Activated CD8-positive, alpha-beta memory T cell treated with anti-CD3 and anti-CD28 coated beads, Interleukin-2, amount 50 U/mL, for 24 hours (primary cell): Measurements from ENCODE around the gene ANXA2R.
"Not testable (repeated sequence)": the region's sequence is repeated elsewhere in the genome, so short reads cannot be mapped to it uniquely, and the experiment has no call there.

Experiments
- DNase-seq: peaks from one replicate; pipeline ENCODE4 v3.0.0-alpha.2; 2020; ENCODE audit errors: extremely low read depth

The ANXA2R gene

GRCh38 chr5:43060020-43060419, 19.9 kb upstream of the ANXA2R start:
- not testable (repeated sequence) for DNase-seq

DNA sequence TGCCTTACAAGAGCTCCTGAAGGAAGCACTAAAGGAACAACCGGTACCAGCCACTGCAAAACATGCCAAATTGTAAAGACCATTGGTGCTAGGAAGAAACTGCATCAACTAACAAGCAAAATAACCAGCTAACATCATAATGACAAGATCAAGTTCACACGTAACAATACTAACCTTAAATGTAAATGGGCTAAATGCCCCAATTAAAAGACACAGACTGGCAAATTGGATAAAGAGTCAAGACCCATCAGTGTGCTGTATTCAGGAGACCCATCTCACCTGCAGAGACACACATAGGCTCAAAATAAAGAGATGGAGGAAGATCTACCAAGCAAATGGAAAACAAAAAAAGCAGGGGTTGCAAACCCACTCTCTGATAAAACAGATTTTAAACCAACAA, 15.0 kb upstream of the ANXA2R start:
- not testable (repeated sequence) for DNase-seq

GRCh38 chr5:43051684-43052083, 11.6 kb upstream of the ANXA2R start:
- no peak for DNase-seq

DNA sequence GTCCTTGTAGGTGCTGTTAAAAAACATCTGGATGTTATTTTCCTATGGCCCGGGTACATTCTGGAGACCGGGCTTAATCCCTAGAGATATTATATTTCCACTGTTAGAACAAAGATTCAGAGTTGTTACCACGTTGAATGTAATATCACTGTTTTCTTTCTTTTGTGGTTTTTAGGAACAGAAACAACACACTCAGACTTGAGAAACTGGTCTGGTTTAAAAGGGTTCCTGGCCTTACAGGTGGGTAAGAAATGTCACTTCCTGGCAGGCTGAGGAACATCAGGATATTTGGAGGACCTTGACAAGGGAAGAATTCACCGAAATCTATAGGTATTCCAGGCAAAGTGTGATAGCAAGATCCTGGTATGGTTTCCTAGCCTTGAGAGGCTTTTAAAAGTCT, 10.3 kb upstream of the ANXA2R start:
- no peak for DNase-seq

DNA sequence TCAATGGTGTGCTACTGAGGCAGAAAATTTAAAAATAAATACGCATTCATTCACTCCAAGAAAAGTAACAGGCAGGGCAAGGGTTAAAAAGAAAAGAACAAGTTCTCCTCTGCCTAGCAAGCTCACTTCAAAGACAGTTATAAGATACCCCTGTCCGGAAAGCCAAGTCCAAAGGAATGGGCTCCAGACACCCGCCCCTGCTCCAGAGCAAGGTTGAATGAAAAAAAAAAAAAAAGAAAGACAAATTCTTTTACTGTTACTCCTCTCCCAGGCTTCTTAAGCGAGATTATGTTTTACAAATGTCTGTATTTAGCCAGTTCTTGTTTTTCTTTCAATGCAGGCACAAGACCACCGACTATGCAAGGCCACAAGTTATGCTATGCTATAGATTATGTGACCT, 9.1 kb upstream of the ANXA2R start:
- DNase-seq, result no peak

DNA sequence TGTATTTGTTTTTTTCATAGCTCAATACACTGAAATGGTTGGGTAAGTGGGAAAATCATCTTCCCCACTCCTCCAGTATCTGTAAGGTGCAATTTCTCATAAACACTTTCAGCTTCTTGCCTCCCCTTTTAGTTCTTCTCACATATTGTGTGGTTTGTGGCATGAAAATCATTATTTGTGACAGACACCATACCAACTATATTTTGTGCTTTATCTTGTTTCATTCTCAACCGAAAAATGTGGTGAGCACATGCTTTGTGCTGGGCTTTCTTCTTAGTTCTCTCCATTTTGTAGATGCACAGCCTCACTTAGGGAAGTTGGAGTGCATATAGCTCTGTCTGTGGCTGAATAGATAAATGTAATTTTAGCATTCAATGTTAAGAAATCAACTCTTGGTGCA, 6.4 kb upstream of the ANXA2R start:
- DNase-seq, result no peak

GRCh38 chr5:43045236-43045635, 5.1 kb upstream of the ANXA2R start:
- no peak for DNase-seq

- DNase-seq, result no peak
Measured at GRCh38 chr5:43044181-43044914, 4.2 kb upstream of the ANXA2R start.

DNA sequence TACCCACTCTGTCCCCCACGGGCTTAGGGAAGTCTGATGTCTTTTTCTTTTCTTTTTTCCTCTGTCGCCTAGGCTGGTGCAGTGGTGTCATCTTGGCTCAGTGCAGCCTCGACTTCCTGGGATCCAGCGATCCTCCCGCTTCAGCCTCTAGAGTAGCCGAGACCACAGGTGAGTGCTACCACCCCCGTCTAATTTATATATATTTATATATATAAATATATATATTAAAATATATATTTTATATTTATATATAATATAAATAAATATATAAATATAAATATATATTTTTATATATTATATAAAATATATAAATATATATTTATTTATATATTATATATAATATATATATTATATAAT, 3.3 kb upstream of the ANXA2R start:
- DNase-seq, result no peak

GRCh38 chr5:43042626-43043399, 2.7 kb upstream of the ANXA2R start:
- DNase-seq, result no peak

GRCh38 chr5:43042176-43042625, 2.1 kb upstream of the ANXA2R start:
- DNase-seq, result no peak

DNA sequence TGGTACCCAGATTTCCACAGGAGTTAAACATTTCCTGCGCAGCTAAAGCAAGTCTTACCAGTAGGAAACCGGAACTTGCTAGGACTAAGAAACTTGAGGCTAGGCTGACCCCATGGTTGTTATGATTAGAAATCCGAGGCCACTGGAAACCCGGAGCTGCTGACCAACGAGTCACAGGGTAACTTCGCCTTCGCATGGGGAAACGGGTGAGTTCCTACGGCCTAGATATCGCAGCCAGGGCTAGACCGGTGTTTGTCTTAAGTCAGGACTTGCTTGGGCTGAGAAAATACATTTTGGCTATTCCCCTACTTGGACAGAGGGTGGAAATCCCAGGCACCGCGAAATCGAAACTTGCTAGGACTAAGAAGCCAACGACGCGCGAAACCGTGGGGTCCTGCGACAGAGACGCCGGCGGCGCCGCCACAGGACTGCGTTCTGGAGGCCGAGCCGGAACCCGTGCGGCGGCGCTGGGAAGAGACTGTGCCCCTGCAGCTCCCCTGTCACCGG, 1.6 kb upstream of the ANXA2R start:
- DNase-seq, result no peak

- no peak for DNase-seq
Measured at GRCh38 chr5:43041110-43041668, 1.1 kb upstream of the ANXA2R start.

DNA sequence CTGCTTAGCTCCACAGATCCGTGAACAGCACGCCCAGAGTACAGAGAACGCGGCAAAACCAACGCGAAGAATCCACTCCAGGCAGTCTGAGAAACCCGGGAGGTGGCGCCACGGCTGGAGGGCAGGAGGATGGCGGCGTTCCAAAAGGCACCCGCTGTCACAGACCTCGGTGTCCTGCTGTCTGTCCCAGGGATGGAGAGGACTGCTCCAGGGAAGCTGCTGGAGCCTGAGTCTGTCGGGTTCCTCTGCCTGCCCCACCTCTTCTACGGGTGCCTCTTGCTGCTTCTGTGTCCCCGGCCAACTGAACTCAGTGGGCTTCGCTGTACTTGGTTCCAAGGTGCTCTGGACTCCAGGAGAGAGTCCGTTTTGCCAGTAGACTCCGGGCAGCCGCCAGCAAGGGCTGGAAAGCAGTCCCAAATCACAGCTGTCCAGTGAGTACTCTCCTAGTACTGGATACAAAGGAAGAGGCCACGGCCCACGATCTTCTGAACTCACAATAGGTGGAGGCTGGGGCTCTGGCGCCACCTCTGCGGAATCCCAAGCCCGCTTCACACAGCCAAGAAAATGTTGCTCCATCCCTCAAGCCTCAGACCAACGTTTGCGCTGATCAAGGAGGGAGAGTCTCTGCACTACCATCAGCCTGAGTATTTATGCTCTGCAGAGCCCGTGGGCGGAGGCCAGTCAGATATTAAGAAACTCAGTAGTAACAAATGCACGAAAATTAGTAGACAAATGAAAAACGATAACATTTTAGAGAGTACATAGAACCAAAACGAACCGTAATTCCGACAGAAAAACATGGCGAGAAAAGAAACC, 440 bp downstream of the ANXA2R start:
- no peak for DNase-seq

GRCh38 chr5:43039152-43039470, 1.0 kb downstream of the ANXA2R start:
- no peak for DNase-seq

GRCh38 chr5:43038496-43038989, 1.6 kb downstream of the ANXA2R start:
- no peak for DNase-seq

DNA sequence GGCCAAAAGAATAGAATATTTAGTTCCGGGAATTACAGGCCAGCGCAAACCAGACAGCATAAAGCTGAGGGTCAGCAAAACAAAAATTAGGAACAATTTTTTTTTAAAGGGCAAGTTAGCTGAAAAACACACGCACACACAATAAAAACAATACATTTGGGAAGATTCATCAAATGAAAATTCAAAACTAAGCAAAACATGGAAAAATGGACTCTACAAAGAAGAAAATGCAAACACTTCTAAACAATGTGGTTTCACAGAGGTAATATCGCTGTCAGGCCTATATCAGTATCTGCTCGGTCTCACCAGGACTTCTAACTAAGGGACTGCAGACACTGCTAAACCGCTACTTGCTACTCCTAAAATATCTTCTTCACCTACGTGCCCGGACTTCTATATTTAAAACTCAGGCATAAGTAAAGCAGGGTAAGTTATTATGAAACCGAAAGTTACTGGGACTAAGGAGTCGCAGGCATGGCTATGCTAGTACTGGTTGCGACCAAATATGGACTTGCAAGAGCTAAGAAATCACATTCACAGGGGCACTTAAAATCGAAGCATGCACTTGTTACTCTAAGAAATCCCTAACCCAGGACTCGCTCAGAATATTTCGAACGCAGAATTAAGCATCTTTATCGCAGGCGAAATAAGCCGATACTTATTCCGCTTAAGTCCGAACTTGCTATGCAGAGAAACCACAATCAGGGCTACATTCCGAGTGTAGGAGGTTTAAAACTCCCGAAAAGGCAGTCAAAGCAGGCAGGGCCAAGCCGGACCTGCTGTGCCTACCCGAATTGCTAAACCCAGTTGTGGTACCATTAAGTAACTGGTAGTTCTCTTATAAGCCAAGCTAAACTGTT, 2.3 kb downstream of the ANXA2R start:
- no peak for DNase-seq

DNA sequence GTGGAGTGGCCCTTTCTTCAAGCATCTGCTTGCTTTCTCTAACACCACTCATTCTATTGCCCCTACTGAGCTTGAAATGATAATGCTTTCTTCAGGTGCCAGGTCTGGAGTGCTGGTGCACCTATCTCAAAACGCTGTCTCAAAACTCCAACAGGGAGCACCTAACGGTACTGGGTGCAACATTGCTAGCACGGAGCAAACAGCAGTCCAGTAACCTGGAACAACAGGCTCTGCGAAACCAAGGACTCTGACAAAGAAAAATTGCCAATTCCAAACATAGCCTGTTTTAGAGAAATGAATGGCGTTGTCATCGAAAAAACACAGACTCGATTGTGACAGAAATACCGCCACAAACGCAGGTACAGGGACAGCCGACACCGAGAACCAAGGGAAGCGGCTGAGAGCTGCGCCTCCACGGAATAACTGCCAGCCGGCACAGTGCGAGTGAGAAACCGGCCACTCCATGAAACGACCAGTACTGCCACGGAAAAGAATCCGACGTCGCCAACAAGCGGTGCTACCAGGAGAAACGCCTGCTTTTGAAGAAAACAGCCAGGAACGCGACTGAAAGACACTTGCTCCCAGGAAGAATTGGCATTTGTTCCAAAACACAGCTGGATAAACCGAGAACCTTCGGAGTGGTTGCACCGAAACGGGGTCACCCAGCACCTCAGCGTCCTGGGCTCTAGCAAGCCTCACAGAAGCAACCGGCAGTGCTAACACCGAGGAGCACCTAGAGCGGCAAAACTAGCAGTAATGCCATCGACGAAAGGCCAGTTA, 3.1 kb downstream of the ANXA2R start:
- no peak for DNase-seq

- DNase-seq, result no peak
Measured at GRCh38 chr5:43036409-43036808, 3.7 kb downstream of the ANXA2R start.

- no peak for DNase-seq
Measured at GRCh38 chr5:43034591-43034968, 5.5 kb downstream of the ANXA2R start.
